HG02610 (cell line): ENCODE data around the gene ZMYND8.

Source experiments
- ATAC-seq: cut with Tn5 transposase; IDR thresholded peaks from one replicate; pipeline ENCODE4 v1.9.1; 2021; ENCODE audit warnings: mild to moderate bottlenecking, moderate library complexity; ENCODE audit not compliant: unreplicated experiment

The ZMYND8 gene

DNA sequence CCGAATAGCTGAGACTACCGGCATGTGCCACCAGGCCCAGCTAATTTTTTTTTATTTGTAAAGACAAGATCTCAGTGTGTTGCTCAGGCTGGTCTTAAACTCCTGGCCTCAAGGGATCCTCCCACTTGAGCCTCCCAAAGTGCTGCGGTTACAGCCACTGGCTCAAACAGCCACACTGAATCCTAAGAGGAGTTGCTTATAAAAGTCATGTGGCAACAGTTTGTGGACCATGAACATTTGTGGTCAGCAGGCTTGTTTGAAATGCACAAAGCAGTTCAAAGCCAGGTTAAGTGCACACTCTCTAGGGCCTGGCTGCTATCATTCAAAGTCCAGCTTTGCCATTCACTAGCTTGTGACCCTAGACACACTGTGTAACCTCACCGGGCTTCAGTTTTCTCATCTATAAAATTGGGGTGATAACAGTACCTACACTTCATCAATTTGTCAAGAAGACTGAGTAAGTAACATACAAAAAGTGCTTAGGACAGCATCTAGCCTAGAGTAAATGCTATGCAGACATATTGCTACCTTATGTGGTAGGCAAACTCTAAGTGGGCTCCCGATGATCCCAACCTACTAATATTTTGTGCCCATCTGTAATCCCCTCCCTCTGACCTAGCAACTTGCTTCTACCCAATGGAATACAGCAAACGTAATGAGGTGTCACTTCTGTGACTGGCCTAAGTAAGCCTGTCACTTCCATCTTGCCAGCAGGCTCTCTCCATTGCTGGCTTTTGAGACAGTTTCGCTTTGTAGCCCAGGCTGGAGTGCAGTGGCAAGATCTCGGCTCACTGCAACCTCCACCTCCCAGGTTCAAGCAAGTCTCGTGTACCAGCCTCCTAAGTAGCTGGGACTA is 122.9 kb downstream of the ZMYND8 start:
- ATAC-seq, result no peak

DNA sequence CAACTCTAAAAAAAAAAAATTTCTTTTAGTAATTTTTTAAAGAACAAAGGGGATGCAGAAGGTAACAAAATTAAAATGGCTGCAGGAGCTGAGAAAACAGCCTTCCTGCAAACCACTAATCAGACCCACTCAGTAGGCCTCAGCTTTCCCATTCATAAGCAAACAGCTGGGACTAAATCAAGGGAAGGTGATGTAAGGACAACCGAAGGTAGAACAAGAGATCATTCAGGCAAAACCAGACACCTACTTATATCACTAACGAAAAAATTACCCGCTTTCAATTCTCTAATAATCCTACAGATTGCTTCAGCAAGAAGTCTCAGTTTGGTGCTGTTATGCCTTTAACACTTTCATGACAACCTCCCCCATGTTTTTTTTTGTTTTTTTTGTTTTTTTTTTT is 124.0 kb downstream of the ZMYND8 start:
- ATAC-seq, result no peak

DNA sequence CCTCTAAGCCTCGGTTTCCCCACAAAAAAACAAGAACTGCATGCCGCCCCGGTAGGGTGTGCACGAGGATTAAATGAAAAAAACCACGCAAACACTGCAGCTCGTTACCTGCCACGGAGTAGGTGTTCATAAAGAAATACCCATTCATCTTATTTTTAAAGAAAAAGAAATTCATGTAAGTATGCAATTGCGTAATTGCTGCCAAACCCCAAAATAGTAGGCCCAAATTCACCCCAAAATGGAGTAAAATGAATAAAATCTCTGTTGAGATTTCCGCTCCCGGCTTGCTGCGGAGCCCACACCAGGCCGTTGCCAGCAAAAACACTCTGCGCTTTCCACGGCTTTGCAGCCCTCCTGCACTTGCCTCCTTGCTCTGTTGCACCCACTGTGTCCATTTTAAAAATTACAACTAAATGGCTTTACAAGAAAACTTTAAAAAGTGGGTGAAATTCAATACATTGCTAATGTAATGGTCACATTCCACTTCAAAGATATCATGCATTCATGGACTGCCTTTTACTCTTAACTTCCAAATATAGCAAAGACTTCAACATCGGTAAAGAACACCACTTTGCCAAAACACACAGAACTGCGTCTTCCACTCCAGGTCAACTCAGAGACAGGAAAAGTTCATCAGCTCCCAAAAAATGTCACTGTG is 125.0 kb downstream of the ZMYND8 start:
- no peak for ATAC-seq

DNA sequence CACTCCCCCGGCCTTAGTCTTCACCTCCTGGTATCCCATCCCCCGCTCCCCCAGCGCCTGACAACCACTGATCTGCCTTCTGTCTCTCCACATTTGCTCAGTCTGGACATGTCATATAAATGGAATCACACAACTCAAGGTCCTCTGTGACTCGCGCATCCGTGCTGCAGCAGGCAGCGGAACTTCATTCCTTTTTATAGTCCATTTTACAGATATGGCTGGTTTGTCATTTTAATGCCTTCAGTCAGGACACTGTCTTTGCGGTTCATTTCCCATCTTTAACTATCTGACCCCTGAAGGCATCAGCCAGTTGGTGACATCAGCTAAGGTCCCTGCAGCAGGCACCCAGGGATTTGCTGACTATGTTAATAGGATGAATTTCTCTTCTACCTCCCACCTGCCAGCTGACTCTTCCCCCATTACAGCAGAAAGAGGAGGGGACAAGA is 125.7 kb downstream of the ZMYND8 start:
- ATAC-seq, result no peak

DNA sequence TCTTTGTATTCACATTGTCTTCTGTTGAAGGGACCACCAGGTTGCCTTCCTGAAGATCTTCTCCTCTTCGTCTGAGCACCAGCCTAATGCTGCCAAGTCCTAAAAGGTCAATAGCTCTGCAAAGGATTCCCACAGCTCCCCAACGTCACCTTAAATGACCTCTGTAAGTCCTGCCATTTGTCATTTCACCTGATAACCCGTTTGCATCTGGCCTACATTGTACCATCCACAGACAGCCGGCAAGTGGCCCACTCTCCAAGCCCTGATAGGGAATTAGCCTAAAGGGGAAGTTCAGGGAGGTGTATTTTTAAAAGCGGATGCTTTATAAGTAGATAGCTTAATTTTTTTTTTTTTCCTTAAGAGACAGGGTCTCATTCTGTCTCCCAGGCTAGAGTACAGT is 127.8 kb downstream of the ZMYND8 start:
- no peak for ATAC-seq

DNA sequence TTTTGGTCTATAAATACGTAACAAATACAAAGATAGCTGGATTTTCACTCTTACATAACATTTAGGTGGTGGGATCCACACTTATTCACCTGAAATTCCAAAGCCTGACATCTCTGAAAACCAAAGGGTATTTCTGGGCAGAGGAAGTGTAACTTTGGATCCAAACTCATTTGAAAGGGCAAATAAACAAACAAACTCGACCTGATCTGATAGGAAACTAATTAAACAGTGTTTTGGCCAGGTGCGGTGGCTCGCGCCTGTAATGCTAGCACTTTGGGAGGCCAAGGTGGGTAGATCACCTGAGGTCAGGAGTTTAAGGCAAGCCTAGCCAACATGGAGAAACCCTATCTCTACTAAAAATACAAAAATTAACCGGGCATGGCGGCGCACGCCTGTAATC is 128.9 kb downstream of the ZMYND8 start:
- ATAC-seq, result no peak

DNA sequence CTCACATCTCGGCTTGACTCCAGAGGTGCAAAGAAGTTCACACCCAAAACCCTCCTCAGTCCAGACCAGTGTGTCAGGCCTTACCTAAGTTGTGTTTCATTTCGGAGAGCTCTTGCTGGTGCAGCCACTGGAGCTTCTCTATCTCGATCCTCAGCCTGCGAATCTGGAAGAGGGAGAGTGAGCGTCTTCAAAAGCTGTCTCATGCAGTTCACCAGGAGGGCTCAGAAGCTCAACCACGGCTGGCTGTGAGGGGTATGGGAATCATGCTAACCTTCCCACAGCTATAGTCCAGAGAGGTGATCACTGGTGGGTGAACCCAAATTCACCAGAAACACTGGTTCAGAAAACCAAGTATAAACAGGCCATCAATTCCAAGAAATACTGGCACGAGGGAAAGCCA is 129.4 kb downstream of the ZMYND8 start:
- ATAC-seq, result no peak

DNA sequence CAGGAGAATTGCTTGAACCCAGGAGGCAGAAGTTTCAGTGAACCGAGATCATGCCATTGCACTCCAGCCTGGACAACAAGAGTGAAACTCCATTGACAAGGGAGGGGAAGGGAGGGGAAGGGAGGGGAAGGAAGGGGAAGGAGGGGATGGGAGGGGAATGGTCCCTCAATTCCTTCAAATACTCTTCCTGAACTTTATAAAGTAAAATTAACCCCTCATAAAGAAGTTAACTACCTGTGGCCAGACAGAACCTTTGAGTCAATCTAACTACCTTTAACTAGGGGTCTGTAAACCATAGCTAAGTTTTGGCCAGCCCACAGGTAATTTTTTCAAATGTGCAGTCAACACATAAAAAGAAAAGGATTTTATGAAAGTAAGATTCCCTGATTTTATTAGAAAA is 131.0 kb downstream of the ZMYND8 start:
- ATAC-seq, result no peak

DNA sequence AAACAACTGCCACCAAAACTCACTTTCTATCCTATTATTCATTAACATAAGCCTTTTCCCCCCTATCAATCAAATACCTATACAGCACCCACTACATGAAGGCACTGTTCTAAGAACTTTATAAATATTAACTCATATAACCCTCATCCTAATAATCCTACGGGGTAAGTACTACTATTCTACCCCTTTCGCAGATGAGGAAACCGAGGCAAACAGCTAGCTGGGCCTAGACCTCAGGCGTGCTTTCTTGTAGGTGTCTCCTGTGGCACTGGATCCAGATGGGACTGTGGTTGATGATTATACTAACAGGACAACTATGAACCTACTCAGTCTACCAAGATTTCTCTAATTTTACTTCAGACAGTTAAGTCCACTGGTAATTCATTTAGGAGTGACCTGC is 131.6 kb downstream of the ZMYND8 start:
- ATAC-seq, result no peak

DNA sequence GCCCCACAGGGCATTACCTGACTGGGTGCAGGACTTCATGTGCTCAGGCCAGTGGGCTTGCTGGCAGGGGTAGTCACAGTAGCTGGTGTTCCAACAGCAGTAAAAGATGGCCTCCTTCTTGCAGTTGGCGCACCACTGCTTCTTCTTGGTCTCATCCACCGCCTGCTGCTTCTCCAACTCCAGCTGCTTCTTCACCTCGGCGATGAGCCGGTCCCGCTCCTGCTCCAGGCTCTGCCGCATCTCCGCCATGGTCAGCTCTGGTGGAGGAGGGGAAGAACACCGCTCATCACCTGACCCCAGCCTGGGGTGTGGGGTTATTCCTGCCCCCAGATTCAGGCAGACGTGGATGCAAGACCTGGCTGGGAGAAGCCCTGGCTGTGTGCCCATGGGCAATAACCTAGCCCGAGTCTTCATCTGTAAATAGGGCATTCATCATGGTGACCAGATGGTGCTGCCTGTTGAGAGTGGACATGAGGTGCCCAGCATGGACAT is 132.2 kb downstream of the ZMYND8 start:
- ATAC-seq, result no peak

DNA sequence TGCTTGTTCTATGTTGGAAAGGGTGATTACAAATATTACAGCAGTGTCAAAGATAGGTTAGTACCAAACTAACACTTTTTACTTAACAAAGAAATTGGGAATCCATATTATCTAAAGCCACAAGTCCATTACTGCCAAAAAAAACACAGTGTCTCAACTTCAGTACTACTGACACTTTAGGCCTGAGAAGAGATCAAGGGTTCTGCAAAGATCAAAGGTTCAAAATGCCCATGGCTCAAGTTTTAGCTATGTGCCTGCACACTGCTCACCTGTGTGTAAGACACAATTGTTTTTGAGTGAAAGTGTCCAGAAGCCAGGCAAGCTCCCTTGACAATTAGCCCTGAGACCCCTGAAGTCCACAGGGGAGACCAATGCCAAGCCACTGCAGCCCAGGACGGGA is 132.6 kb downstream of the ZMYND8 start:
- ATAC-seq, result no peak

DNA sequence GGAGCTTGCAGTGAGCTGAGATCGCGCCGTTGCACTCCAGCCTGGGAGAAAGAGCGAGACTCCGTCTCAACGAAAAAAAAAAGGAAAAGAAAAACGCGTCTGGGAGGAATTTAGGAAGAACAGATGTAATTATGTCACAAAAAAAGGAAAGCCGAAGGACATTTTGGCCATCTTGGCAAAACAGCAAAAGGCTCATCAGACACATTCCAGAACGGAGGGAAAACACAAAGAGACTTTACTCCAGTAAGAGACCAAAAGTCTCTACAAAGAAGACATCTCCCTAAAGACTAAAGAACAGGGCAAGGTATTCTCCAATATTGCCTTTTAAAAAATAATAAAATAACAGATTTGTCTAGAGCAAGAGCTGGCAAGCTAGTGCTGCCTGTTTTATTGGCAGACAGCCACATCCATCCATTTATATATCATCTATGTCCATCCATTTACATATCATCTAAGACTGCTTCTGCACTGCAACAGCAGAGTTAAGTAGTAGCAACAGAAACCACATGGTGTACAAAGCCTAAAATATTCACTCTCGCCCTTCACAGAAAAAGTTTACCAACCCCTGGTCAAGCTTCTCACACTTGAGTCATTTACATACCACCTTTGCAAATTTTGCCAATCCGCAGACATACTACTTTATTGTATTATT is 133.9 kb downstream of the ZMYND8 start:
- no peak for ATAC-seq

DNA sequence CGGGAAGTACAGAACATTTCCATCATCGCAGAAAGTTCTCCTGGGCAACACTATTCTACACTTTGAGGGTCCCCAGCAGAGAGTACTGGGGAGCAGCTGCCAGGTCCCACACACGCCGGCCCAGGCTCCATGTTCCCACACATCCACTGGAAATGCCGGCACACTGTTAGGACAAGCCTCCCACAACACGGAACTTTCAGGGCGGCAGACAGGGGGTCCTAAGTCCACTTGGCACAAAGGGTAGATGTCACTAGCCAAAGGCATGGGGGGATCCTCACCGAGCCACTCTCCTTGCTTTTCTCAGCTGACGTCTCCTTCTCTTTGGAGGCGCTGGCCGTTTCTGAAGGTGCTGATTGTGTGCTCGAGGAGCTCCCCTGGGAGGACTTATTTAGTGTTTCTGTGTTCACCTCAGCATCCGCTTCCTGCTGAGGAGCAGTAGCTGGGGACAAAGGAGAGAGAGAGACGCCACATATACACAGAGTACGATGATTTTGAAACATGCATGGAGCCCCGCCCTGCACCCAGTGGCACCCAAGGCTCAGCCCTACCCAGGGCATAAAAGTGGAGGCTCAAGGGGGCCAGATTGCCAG is 135.4 kb downstream of the ZMYND8 start:
- ATAC-seq, result no peak

DNA sequence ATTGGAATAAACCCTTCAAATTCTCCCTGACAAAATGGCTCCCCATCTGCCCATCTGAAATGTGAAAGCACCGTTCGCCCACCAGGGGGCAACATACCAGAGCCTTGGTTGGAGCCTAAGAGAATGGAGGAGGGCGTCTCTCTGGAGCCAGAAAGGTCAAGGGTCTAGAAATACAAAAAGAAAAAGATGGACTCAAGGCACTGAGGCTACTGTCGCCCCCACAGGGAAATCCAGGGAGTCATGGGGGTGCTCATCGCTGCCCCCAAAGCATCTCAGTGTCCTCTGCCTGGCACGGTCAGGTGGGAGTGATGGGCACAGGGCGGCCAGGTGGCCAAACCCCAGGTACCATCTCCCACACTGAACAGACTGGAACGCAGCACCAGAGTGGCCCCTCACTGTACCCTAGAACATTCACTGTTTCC is 136.3 kb downstream of the ZMYND8 start:
- ATAC-seq, result no peak

DNA sequence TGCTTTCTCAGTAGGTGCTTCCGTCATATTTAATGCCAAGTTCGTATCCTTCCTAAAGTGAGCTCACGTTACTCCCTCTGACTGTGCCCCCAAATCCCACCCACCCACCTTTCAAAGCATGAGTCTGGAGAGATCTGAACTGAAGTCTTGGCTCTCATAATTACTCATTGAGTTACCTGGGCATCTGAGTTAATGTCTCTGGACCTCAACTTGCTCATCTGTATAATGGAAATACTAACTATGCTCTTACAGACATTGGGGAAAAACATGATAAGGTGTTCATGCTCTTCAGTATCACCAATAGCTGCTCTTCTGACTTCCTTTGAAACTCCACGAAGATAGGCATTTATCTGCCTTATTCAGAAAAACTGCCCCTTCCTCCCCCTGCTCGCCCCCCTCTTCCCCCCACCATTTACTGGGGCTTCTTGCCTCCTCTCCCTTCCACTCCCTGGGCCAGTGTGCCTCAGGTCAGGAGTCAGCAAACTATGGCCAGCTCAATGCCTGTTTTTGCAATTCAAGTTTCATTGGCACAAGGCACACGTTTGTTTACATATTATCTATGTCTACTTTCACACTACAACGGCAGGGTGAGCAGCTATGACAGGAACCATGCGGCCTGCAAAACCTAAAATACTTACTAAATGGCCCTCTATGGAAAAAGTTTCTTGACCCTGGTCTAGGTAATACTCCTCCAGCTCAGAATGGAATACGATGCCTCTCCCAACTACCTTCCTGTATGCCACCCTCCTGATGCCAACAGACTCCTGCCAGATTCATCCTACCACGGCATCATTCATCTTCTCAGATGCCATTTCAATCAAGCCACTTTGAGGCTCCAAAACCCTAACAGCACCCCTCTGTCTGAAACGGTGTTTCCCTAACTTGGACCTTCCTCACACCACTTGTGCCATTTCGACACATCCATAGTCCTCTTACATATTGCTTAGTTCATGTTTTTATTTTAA is 138.7 kb downstream of the ZMYND8 start:
- ATAC-seq, result no peak

DNA sequence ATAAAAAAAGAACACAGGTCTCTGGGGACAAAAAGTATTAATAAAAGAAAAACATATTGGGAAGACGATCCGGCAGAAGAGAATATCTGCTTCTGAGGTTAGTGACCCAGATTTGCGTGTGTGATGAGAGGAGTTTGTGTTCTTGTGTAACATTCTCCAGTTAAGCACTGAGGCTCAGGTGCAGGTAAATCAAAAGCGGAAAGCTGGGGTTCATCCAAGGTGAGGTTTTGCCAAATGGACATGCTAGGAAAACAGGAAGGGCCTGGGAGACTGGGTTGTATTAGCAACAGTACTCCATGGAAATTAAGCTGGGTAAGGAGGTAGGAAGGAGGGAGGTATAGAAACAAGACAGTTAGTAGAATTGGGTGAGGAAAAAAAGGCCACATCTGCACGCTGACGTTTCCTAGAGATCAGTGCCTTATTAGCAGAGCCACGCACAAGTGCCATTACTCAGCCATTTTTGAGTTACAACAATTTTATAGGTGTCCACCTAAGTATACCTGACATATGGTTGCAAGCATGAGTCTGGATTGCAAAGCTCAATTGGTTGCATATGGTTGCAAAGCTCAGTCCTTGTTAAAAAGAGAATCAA is 139.6 kb downstream of the ZMYND8 start:
- no peak for ATAC-seq

DNA sequence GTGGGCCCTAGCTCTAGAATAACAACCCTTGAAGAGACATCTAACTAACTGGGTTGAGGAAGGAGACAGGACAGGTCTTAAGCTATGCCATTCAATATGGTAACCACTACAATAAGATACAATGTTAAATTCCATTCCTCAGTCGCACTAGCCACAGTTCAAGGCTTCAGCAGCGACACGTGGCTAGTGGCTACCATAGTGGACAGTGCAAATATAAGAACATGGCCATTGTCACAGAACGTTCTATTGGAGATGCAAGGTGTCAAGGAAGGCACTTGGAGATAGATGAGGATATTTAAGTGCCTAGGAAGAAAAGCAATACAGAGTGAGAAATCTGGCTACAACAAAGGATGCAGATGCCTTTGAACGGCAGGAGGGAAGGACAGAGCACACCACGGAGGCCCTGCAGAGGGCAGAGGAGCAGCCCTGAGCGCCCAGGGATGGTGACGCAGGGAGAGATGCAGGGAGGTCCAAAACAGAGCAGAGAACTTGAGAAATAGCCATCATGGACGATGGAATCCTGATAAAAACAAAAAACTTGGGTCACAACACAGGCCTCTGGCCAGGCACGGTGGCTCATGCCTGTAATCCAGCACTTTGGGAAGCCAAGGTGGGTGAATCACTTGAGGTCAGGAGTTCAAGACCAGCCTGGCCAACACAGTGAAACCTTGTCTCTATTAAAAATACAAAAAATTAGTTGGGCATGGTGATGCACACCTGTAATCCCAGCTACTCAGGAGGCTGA is 140.7 kb downstream of the ZMYND8 start:
- no peak for ATAC-seq

DNA sequence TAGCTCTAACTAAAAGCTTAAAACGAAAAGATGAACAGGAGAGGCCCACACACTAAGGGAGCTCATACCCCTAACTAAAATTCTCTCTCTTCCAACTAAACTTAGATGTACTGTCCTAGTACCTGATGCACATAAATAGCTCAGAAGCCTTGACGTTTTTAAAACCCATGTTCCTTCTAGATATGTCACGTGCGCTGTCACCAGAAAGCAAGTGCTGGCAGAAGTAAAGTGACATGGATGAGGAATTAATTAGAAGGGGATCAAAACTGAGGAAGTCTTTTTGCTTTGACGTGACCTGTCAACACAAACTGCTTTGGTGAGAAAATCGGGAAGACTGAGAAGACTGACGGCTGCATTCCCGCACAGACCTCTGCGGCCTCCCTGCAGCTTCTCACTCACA is 142.5 kb downstream of the ZMYND8 start:
- no peak for ATAC-seq

DNA sequence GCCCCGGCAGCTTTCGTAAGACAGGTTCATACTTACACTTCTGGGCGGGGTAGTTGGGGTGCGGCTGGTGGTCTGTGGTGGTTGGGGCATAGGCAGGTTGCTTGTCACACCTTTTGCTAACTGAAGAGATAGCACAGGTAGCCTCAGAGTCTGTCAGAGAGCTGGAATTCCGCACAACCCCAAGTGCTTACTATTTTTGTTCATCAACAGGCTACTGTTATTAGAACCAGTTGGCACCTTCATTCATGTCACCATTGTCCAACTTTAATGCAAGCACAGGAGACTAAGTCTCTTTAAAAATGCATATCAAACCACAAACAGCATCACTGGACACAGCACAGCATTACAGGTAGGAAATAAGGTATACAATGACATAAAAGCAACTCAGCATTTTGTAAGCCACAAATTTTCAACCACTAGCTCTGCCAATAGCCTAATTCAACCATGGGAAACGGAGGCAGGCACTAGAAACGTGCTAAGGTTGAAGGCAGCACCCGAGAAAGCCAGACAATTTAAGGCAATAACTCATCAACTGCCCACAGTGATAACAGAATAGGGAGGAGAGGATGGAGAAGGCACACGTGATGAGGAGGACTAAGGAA is 143.8 kb downstream of the ZMYND8 start:
- no peak for ATAC-seq
